H54 (cell line): ENCODE results near the gene CARD11.

Experiments used
- DNase-seq: peaks from one replicate; pipeline ENCODE4 v3.0.0; 2011; ENCODE audit warnings: low spot score, mixed read lengths; ENCODE audit not compliant: insufficient read length
- FAIRE-seq: peaks from 3 replicates; lab custom pipeline; 2011; peaks lifted over from hg19 to GRCh38; lab: Jason Lieb, UNC
- POLR2A ChIP-seq: IDR thresholded peaks from 2 replicates; pipeline ENCODE4 v1.6.1; 2011; ENCODE audit warnings: low read depth, mild to moderate bottlenecking, low read length

CARD11 gene

DNA sequence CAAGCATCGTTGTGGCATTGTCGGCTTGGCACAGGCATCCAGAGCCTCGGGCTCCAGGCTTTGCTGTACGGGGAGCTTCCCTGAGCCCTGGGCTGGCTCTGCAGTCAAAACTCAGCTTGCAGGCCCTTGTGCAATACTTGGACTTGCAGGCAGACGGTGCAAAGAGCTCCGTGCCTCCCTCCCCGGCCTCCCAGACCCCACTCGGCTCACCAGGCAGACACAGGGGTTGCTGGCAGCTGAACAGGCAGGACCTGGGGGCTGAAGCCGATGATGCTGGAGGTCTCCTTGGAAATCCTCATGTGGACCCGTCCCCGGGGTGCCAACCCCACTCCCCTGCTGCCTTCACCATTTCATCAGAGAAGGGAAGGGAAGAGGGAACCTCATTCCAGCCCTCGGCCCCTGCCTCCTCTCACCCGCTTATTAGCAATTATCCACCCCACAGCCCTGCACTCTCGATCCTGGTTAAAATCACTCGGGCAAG lies 139.9 kb downstream of the CARD11 start:
- no peak for TF ChIP-seq POLR2A
- FAIRE-seq, result no peak

DNA sequence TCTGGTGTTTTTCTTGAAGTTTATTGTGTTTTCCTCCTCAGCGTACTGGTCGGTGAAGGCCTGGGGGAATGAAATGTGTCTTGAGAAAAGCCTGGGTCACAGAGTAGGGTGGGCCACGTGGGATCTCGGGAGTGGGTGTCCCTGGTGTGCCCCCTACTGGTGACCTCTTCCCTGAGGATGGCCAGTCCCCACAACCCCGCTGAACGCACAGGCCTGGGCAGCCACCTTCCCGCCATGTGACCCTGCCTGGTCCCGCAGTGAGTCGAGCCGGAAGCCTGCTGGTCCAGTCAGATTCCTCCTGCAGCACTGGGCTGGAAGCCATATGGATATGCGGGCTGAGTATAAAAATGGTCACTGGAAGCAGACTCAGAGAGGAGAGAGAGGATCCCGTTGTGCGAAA lies 146.6 kb downstream of the CARD11 start:
- no peak for DNase-seq
- FAIRE-seq, result no peak
- no peak for TF ChIP-seq POLR2A

More for the DNA sequence above, 139.9 kb downstream of the CARD11 start:
- DNase-seq, result no peak

GRCh38 chr7:2896131-2896530 lies 147.5 kb downstream of the CARD11 start:
- no peak for FAIRE-seq
- DNase-seq, result no peak
- no peak for TF ChIP-seq POLR2A

GRCh38 chr7:2894118-2894940 lies 149.3 kb downstream of the CARD11 start:
- no peak for TF ChIP-seq POLR2A
- DNase-seq, result no peak
- FAIRE-seq, result no peak

- DNase-seq (no peak), FAIRE-seq (no peak)
- no peak for TF ChIP-seq POLR2A
These were observed 150.2 kb downstream of the CARD11 start for GRCh38 chr7:2893411-2893861.

- no peak for TF ChIP-seq POLR2A
- DNase-seq (no peak), FAIRE-seq (no peak)
These were observed 151.1 kb downstream of the CARD11 start for GRCh38 chr7:2892549-2892948.

DNA sequence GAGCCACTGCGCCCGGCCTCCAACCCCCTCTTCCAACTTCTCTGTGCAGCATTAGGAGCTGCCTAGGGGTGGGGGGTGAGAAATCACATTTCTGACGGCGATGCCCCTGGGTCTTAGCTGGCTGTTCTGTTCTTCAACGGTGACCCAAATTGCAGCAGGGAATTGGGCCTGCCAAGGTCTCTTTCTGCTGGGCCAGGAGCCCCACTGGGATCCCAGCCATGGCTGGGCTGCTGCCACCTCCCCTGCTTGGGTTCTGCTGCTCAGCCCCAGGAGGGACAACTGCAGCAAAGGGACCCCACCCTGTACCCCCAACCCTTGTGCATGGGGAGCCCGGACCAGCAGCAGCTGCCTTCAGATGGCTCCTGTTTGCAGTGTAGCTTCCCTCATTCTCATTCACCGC lies 155.9 kb downstream of the CARD11 start:
- DNase-seq, result no peak
- FAIRE-seq, result no peak
- TF ChIP-seq POLR2A, result no peak

DNA sequence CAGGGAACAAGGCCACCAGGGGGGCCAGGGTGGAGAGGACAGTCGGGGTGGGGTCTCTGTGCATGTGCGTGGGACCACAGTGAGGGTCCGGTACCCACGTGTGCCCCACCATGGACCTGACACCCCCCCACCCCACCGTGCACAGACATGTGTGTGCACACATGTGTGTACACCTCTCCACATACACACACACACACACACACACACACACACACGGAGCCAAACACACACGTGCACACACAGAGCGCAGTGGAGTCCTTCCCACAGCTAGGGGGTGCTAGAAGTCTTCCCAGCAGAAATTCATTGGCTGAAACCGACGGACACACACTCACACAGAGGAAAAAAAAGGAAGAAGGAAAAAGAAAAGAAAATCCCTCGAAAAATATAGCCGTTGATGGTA lies 156.8 kb downstream of the CARD11 start:
- no peak for FAIRE-seq
- TF ChIP-seq POLR2A, result no peak
- DNase-seq, result peak; percentile 93

DNA sequence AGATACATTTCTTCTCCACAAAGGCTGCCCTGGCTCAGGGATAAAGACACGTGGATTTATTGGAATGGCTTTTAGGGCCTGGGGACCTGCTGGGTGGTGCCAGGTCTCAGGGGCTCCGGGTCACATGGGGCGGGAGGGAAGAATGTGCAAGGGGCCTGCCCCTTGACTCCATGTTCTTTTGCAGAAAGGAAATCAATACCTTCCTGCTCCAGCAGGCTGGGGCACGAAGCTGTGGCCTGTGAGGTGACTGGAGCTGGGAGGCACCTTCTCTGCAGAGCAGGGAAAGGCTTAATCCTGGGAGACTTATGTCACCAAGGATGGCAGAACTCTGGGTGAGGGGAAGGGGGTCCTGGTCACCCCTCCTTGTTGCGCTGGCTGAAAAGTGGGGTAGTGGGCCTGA lies 157.3 kb downstream of the CARD11 start:
- FAIRE-seq, result no peak
- no peak for TF ChIP-seq POLR2A
- DNase-seq, result no peak

DNA sequence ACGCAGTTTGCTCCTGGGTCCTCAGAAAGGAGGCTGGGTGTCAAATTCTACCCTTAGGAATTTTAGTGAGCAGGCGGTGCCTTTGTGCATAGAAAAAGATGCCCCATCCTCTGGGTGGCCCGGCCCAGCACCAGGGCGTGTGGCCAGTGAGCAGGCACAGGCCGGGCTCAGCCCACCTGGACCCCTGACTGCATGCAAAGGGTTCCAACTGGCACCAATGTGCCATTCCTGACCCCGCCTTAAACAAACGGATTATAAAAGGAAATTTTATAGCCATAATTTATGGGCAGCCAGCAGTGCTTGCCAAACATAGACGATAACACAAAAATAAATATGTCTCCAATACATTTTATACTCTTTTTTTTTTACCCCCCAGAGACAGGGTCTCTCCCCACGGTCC lies 159.5 kb downstream of the CARD11 start:
- FAIRE-seq (no peak), DNase-seq (no peak)
- TF ChIP-seq POLR2A, result no peak

DNA sequence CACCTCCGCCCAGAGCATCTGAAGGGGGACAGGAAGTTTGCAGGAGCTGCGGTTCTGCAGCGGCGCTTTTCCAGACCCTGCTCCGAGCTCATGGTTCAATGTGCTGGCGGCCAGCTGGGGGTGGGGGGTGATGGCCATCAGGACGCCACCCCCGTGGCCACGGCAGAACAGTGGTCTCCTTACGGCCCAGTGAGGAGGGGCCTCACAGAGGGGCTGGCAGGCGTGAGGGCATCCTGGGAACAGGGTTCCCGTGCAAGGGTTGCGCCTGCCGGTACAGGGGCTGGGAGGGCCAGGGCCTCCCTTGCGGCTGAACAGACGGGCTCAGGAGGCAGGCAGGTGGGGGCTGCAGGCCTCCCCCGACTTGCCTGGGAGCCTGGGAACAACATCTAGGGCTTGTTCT lies 160.6 kb downstream of the CARD11 start:
- FAIRE-seq (no peak), DNase-seq (no peak)
- no peak for TF ChIP-seq POLR2A

DNA sequence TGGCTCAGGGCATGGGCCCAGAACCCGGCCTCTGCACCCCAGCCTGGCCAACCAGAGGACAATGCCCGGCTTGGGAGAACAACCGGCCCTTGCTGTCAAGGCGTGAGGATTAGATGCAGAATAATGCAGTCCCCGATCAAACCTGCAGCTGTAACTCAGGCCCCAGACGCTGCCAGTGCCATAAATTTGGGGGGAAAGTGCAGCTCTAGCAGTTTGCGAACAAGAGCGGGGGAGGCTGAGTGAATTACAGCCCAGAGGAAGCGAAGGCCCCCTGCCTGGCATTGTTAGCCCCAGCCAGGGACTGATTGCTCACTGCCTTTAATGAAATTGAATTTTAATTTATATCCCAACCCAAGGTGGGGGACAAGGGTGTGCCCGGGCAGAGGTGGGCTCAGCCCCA lies 161.6 kb downstream of the CARD11 start:
- no peak for TF ChIP-seq POLR2A

GRCh38 chr7:2880874-2881533 lies 162.7 kb downstream of the CARD11 start:
- DNase-seq (no peak), FAIRE-seq (no peak)
- TF ChIP-seq POLR2A, result no peak

More for the DNA sequence above, 161.6 kb downstream of the CARD11 start:
- FAIRE-seq (no peak), DNase-seq (no peak)

DNA sequence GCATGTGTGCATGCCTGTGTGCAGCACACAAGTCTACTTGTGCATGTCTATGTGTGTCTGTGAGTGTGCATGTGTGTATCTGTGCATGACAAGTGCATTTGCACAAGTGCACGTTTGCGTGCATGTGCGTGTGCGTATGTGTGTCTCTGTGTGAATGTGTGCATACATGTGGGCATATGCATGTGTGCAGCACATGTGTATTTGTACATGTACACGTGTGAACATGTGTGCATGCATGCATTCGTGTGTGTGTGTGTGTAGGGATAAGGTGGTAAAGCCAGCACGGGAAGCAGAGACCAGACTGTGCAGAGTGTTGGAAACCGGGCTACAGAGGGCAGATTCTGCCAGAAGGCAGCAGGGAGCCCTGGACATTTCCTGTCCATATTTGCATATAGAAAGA lies 163.6 kb downstream of the CARD11 start:
- FAIRE-seq (no peak), DNase-seq (no peak)
- TF ChIP-seq POLR2A, result no peak

GRCh38 chr7:2879354-2879753 lies 164.3 kb downstream of the CARD11 start:
- no peak for TF ChIP-seq POLR2A
- no peak for FAIRE-seq
- DNase-seq, result no peak
